ENCODE measurements around the gene OGDH.
"Not testable (repeated sequence)": the region's sequence is repeated elsewhere in the genome, so short reads cannot be mapped to it uniquely, and the experiment has no call there.

The OGDH gene

DNA sequence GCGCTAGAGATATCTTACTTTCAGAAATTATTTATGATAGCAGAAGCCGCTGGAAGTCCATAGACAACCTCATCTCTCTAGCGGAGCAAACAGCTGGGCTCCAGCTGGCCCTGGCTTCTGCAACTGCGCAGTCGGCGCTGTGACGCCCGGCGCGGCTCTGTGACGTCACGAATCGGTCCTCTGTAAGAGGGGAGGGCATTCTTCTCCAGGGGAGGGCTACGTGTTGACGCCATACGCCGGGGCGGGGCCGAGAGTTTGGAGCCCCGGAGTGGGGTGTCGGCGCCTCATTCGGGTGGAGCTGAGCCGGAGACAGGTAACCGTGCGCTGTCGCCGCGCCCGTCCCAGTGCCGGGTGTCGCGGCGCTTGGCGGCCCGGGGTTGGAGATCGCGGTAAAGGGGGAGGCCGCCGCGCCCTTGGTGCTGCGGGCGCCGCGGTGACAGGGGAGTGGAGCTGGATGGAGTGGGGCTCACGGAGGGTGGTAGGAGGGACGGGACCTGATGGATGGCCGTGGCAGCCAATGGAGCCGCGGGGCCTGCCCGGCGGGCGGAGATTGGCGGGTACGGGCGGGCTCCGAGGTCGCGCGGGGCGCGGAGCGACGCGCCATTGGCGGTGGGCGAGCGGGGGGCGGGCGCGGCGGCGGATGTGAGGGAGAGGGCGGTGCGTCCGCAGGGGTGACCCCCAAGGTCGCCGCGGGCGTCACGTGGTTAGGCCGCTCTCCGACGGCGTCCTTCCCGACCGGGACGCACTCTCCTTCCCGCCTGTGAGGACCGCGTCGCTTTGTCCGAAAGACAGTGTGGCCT lies at the start of gene OGDH:
OGDH (plus strand) TSS at position 287 of the 800 bp plus-strand sequence. CDS start 17,717 bp downstream, outside the sequence.
- peak; percentile 96 to 97 for DNase-seq

- no peak for DNase-seq
Measured at GRCh38 chr7:44557485-44557884, 48.9 kb upstream of the OGDH start.

GRCh38 chr7:44559485-44559884 lies 46.9 kb upstream of the OGDH start:
- no peak for DNase-seq

DNA sequence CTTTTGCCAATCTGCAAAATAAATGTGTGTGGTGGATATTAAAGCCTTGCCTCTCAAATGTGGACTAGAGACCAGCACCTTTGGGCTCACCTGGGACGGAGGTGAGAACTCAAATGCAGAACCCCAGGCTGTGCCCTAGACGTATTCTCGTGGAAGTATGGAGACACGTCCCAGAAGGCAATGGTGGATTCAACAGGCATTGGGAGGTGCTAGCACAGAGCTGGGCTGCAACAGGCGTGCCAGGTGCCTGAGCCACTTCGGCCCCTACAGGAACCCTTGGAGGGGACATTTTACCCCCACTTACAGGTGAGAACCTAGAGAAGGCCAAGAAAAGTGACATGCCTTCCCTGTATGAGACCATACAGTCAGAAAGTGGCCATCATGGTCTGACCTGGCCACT lies 44.9 kb upstream of the OGDH start:
- no peak for DNase-seq

- no peak for DNase-seq
Measured at GRCh38 chr7:44561962-44562621, 44.3 kb upstream of the OGDH start.

GRCh38 chr7:44562622-44562962 lies 43.8 kb upstream of the OGDH start:
- not testable (repeated sequence) for DNase-seq

- DNase-seq = no peak
Measured at GRCh38 chr7:44563171-44563679, 43.2 kb upstream of the OGDH start.

- DNase-seq = no peak
Measured at GRCh38 chr7:44564606-44565005, 41.8 kb upstream of the OGDH start.

DNA sequence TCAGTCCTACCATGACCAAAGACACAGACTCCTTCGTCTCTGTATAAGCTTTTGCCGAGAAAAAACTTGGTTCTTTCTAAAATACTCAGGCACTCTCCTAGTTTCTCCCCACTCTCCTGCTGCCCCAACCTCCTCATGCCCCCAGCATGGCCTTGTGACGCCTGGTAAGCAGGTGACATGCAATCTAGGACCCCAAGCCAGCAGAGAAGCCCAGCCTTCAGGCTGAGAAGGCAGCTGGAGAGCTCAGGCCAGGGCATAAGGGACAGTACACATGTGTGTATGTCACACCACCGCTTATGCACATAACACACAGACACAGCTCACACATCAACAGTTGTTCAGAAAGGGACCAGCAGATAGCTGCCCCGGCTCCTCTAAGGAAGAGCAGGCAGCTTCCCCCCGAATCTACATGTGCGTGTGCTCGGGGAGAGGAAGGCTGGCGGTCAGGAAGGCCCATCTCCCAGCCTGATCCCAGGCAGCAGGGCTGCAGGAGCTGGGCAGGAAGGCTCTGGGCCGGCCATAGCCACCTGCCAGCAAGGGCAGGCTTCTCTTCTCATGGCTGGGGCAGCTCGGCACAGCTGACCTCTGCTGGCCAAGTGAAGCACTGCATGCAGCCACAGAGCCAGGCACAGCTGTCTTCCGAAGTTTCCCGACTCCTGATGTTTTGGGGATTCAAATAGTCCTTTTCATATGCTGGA lies 41.2 kb upstream of the OGDH start:
- peak in 1 of 2 experiments; percentile 24 for DNase-seq

- no peak for DNase-seq
Measured at GRCh38 chr7:44565795-44566559, 40.5 kb upstream of the OGDH start.

GRCh38 chr7:44566680-44567079 lies 39.7 kb upstream of the OGDH start:
- DNase-seq = no peak

GRCh38 chr7:44567884-44568283 lies 38.5 kb upstream of the OGDH start:
- DNase-seq = no peak

DNA sequence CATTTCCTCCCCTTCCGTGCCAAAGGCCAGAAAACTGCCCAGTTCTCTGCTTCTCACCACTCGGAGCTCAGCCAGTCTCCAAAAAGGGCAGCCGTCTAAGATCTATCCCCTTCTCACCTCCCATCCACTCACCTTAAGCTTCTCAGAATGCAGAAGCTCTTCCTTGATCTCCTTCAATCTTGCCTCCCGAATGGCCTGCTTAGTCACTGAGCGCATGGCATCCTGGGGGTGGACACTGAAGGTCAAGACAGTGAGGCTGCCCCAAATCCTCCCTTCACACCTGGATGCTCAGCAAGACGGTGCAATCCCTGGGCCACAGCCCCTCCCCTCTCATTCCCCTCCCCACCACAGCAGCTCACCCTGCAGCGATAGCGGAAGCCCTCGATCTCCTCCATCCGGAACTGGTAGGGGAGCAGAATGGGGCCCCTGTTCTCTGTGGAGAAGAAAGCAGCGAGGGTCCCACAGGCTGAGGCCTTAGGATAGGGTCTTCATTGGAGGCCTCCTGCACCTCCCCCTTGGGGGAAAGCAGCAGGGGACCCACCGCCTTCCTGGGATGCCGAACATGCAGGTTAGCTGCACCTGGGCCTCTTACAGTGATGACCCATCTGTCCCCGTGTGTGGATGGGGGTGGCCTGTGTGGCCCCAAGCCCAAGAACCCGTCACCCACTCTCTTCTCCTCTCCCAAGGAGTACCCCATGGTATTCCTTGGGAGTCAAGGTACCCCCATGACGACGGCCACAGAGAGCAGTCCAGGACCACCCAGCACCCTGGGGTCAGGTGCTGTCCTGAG lies 37.5 kb upstream of the OGDH start:
- no peak for DNase-seq

GRCh38 chr7:44569959-44570358 lies 36.5 kb upstream of the OGDH start:
- no peak for DNase-seq

- no peak for DNase-seq
Measured at GRCh38 chr7:44572771-44573170, 33.7 kb upstream of the OGDH start.

- peak; percentile 90 to 95 for DNase-seq
Measured at GRCh38 chr7:44573464-44574286, 32.8 kb upstream of the OGDH start, which contains the start of gene DDX56. Gene DDX56, minus strand, starts transcription at chr7:44573908. Its CDS starts 13 bp downstream, at chr7:44573895.

DNA sequence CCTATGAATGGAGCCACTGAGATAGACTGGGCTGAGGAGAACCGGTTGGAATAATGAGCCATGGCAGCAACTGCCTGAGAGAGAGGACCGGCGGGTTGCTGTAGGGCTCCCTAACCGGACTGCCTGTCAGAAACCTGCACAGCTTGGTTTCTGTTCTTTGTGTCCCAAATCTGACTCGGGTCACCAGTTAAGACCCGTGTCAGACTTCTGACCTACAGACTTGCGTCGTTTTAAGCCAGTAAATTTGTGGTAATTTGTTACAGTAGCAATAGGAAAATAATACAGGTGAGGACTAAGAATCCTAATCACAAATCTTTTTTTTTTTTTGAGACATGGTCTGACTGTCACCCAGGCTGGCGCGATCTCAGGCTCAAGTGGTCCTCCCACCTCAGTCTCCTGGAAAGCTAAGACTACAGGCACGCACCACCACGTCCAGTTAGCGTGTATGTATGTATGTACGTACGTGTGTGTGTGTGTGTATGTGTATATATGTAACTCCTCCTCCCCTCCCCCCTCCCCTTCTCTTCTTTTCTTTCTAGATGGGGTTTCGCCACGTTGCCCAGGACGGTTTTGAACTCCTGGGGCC lies 32.0 kb upstream of the OGDH start:
- no peak for DNase-seq

- no peak for DNase-seq
Measured at GRCh38 chr7:44575054-44575453, 31.4 kb upstream of the OGDH start.

DNA sequence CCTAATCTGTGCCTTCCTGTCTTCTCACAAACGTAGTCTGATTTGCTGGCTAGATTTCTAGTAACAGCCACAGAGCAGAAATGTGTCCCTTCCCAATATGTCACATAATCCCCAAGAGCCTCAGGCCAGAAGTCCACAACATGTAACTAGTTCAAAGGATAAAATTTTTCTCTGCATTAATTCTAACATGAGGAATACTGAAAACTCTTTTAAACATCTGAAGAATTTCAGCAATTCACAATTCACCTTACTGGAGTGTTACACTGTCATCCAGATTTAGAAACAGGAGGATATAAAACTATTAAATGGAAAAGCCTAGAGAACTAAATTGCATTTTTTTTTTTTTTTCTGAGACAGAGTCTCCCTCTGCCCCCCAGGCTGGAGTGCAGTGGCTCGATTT lies 30.2 kb upstream of the OGDH start:
- DNase-seq = no peak
